C4-2B (cell line): ENCODE measurements around the gene LDLR.

Source experiments
- CTCF ChIP-seq: fragments of 450-650 bp; conservative IDR thresholded peaks from 2 replicates; pipeline ENCODE4 v1.5.1; 2017; ENCODE audit warnings: mild to moderate bottlenecking
- ZFX ChIP-seq: fragments of 450-650 bp; IDR thresholded peaks from 2 replicates; pipeline ENCODE4 v1.6.1; 2017

GRCh38 chr19:11041194-11041593 is 48.1 kb upstream of the LDLR start:
- TF ChIP-seq CTCF (no peak), ZFX (no peak)
